Erythroblast (primary cell): ENCODE data around the gene NOX3.

ENCODE experiments used
- GATA1 ChIP-seq: IDR thresholded peaks from 2 replicates; pipeline ENCODE4 v1.6.1; 2011; ENCODE audit warnings: low read depth, mild to moderate bottlenecking, control low read depth, low read length, moderate library complexity
- POLR2A ChIP-seq: IDR thresholded peaks from 2 replicates; pipeline ENCODE4 v1.6.1; 2011; ENCODE audit warnings: mild to moderate bottlenecking, low read length

DNA sequence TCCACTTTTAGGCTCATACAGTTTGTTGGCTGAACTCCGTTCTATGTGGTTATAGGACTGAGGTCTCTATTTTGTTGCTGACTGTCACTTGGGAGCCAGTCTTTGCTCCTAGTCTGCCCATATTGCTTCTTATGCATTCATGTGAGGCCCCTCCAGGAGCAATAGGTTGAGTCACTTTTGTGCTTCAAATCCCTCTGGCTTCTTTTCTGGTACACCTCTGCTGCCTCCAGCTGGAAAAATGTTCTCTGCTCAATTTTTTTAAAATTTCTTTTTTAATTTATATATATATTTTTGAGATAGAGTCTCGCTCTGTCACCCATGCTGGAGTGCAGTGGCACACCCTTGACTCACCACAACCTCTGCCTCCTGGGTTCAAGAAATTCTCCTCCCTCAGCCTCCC, 42.7 kb upstream of the NOX3 start:
- TF ChIP-seq POLR2A (no peak), GATA1 (no peak)
